Mesenchymal stem cell (in vitro differentiated cells and primary cell): ENCODE data around the gene RBM20.
A peak's percentile ranks its signal among the peaks of the same experiment; 100 is the strongest.
"Not testable (repeated sequence)": the region's sequence is repeated elsewhere in the genome, so short reads cannot be mapped to it uniquely, and the experiment has no call there.

Experiments used
- DNase-seq: peaks from one replicate; pipeline ENCODE4 v3.0.0-alpha.2; 2013
- H2AFZ ChIP-seq: one replicate; pipeline ENCODE4 v1.6.1; 2013; ENCODE audit warnings: low read depth, mild to moderate bottlenecking, control low read depth, inconsistent platforms, low read length, moderate library complexity
- H2AK5ac ChIP-seq: 2 replicates; pipeline ENCODE4 v1.6.1; 2013; ENCODE audit warnings: low read length, moderate library complexity, mild to moderate bottlenecking, inconsistent platforms; ENCODE audit not compliant: severe bottlenecking
- H2BK120ac ChIP-seq: one replicate; pipeline ENCODE4 v1.6.1; 2013; ENCODE audit warnings: low read depth, mild to moderate bottlenecking, inconsistent platforms, low read length, moderate library complexity
- H2BK12ac ChIP-seq, 2 experiments: one replicate each; pipeline ENCODE4 v1.6.1; 2013; ENCODE audit warnings: inconsistent platforms in 2 of 2, low read length in 2 of 2, mild to moderate bottlenecking in 2 of 2, moderate library complexity in 2 of 2, control low read depth in 1 of 2
- H2BK15ac ChIP-seq: one replicate; pipeline ENCODE4 v1.6.1; 2013; ENCODE audit warnings: mild to moderate bottlenecking, low read depth, inconsistent platforms; ENCODE audit not compliant: poor library complexity, severe bottlenecking
- H2BK5ac ChIP-seq: 2 replicates; pipeline ENCODE4 v1.6.1; 2013; ENCODE audit warnings: low read depth, mild to moderate bottlenecking, low read length, control low read depth, inconsistent platforms; ENCODE audit not compliant: poor library complexity, severe bottlenecking
- H3K14ac ChIP-seq, 2 experiments: one replicate each; pipeline ENCODE4 v1.6.1; 2013; ENCODE audit warnings: inconsistent platforms in 2 of 2, low read length in 2 of 2, control low read depth in 1 of 2, mild to moderate bottlenecking in 1 of 2, moderate library complexity in 1 of 2
- H3K18ac ChIP-seq, 2 experiments: one replicate each; pipeline ENCODE4 v1.6.1; 2013; ENCODE audit warnings: inconsistent platforms in 2 of 2, low read length in 2 of 2, control low read depth in 1 of 2, low read depth in 1 of 2, mild to moderate bottlenecking in 1 of 2
- H3K23ac ChIP-seq, 2 experiments: one replicate each; pipeline ENCODE4 v1.6.1; 2013; ENCODE audit warnings: inconsistent platforms in 2 of 2, low read length in 2 of 2, mild to moderate bottlenecking in 2 of 2, moderate library complexity in 2 of 2, control low read depth in 1 of 2
- H3K27ac ChIP-seq: 2 replicates; pipeline ENCODE4 v1.5.1; 2013; ENCODE audit warnings: mild to moderate bottlenecking, moderate library complexity, low read length, control low read depth, inconsistent platforms; ENCODE audit not compliant: poor library complexity, severe bottlenecking
- H3K27me3 ChIP-seq, 2 experiments: 2 replicates each; pipeline versions ENCODE4 v1.6.1 to v1.7.0; 2013; ENCODE audit warnings: low read length in 2 of 2, mild to moderate bottlenecking in 2 of 2, moderate library complexity in 2 of 2, control low read depth in 1 of 2, inconsistent platforms in 1 of 2; ENCODE audit not compliant: control insufficient read depth in 1 of 2, insufficient read depth in 1 of 2
- H3K36me3 ChIP-seq, 2 experiments: 2 replicates each; pipeline versions ENCODE4 v1.6.1 to v1.7.0; 2013; ENCODE audit warnings: low read length in 2 of 2, control low read depth in 1 of 2, inconsistent platforms in 1 of 2, low read depth in 1 of 2, mild to moderate bottlenecking in 1 of 2; ENCODE audit not compliant: insufficient read depth in 2 of 2, control insufficient read depth in 1 of 2
- H3K4ac ChIP-seq, 2 experiments: one replicate each; pipeline ENCODE4 v1.6.1; 2013; ENCODE audit warnings: inconsistent platforms in 2 of 2, low read length in 2 of 2, mild to moderate bottlenecking in 2 of 2, moderate library complexity in 2 of 2, control low read depth in 1 of 2, low read depth in 1 of 2
- H3K4me1 ChIP-seq: 2 replicates; pipeline ENCODE4 v1.6.1; 2013; ENCODE audit warnings: low read depth, low read length, control low read depth; ENCODE audit not compliant: control insufficient read depth, insufficient read depth
- H3K4me2 ChIP-seq: 2 replicates; pipeline ENCODE4 v1.6.1; 2013; ENCODE audit warnings: low read length, mild to moderate bottlenecking, inconsistent platforms; ENCODE audit not compliant: poor library complexity, severe bottlenecking
- H3K4me3 ChIP-seq, 2 experiments: 2 replicates each; pipeline versions ENCODE4 v1.5.1 to v1.7.0; 2013; ENCODE audit warnings: low read length in 2 of 2, mild to moderate bottlenecking in 2 of 2, control low read depth in 1 of 2, low read depth in 1 of 2; ENCODE audit not compliant: insufficient read depth in 1 of 2
- H3K79me1 ChIP-seq: replicated peaks from 2 replicates; pipeline ENCODE4 v1.6.1; 2013; ENCODE audit warnings: mild to moderate bottlenecking, control low read depth, low read length, inconsistent platforms; ENCODE audit not compliant: poor library complexity, severe bottlenecking
- H3K9ac ChIP-seq: 2 replicates; pipeline ENCODE4 v1.7.0; 2013; ENCODE audit warnings: mild to moderate bottlenecking, low read length, moderate library complexity
- H3K9me3 ChIP-seq: 2 replicates; pipeline ENCODE4 v1.7.0; 2013; ENCODE audit warnings: mild to moderate bottlenecking, low read length; ENCODE audit not compliant: control insufficient read depth
- H4K8ac ChIP-seq: one replicate; pipeline ENCODE4 v1.6.1; 2013; ENCODE audit warnings: inconsistent platforms, mild to moderate bottlenecking, low read length, moderate library complexity
- H4K91ac ChIP-seq: one replicate; pipeline ENCODE4 v1.6.1; 2013; ENCODE audit warnings: mild to moderate bottlenecking, low read length, inconsistent platforms
- WGBS: methylation state at CpG from one replicate; pipeline ENCODE4 v1.1.7; 2013; ENCODE audit warnings: mixed read lengths; 5-methylcytosine and 5-hydroxymethylcytosine counted together

The RBM20 gene

GRCh38 chr10:110637558-110638053 lies 6.5 kb upstream of the RBM20 start:
- Histone ChIP-seq H3K9ac (no peak overlapping the region), H3K27me3 (peaks cover 6 to 34% of the 10 kb centered on the region in 2 experiments), H3K36me3 (no peaks in the 10 kb centered on the region), H2AFZ (peak overlapping the region; percentile 29), H3K23ac (no peak overlapping the region), H2BK12ac (peak overlapping the region in 1 of 2 experiments; percentile 15), H2AK5ac (no peak overlapping the region), H3K27ac (peak overlapping the region; percentile 56), H3K4me3 (no peak overlapping the region), H3K79me1 (no peaks in the 10 kb centered on the region), H2BK5ac (no peak overlapping the region), H3K18ac (no peak overlapping the region), H3K9me3 (no peaks in the 10 kb centered on the region), H3K4me1 (peaks cover 9% of the 10 kb centered on the region), H2BK15ac (no peak overlapping the region), H4K91ac (no peak overlapping the region), H3K4me2 (no peak overlapping the region), H3K14ac (no peak overlapping the region), H4K8ac (no peak overlapping the region), H2BK120ac (no peak overlapping the region), H3K4ac (no peak overlapping the region)
- peak; percentile 28 for DNase-seq
- WGBS: 37% methylated on average over 9 of the region's 10 CpGs

- no peak overlapping the region for H3K4me2 ChIP-seq
- peak overlapping the region; percentile 56 for H3K27ac ChIP-seq
- H3K9me3 ChIP-seq: no peaks in the 10 kb centered on the region
- H3K4me3 ChIP-seq: no peak overlapping the region
- H2BK12ac ChIP-seq: no peak overlapping the region
- H3K14ac ChIP-seq: no peak overlapping the region
- no peak overlapping the region for H4K91ac ChIP-seq
- H2BK15ac ChIP-seq: no peak overlapping the region
- H3K27me3 ChIP-seq: peaks cover 13 to 41% of the 10 kb centered on the region in 2 experiments
- no peak overlapping the region for H2AFZ ChIP-seq
- WGBS: 97% methylated on average over 2 of the region's 3 CpGs
- no peaks in the 10 kb centered on the region for H3K79me1 ChIP-seq
- H3K4me1 ChIP-seq: peaks cover 14% of the 10 kb centered on the region
- no peaks in the 10 kb centered on the region for H3K36me3 ChIP-seq
- no peak overlapping the region for H4K8ac ChIP-seq
- H2BK5ac ChIP-seq: peak overlapping the region; percentile 36
- no peak for DNase-seq
- H3K18ac ChIP-seq: no peak overlapping the region
- H3K23ac ChIP-seq: no peak overlapping the region
- H3K4ac ChIP-seq: no peak overlapping the region
- no peak overlapping the region for H3K9ac ChIP-seq
- peak overlapping the region; percentile 88 for H2AK5ac ChIP-seq
- H2BK120ac ChIP-seq: no peak overlapping the region
Measured at GRCh38 chr10:110638319-110638718, 5.8 kb upstream of the RBM20 start.

GRCh38 chr10:110639046-110639445 lies 5.1 kb upstream of the RBM20 start:
- H4K8ac ChIP-seq, H2AK5ac ChIP-seq: not testable (repeated sequence)
- WGBS: 91% methylated on average over 4 of the region's 6 CpGs

GRCh38 chr10:110639858-110640257 lies 4.3 kb upstream of the RBM20 start:
- H2BK15ac ChIP-seq, H3K4ac ChIP-seq, H3K18ac ChIP-seq, H3K9ac ChIP-seq, DNase-seq, H3K4me2 ChIP-seq, H3K23ac ChIP-seq, H2BK5ac ChIP-seq, H3K79me1 ChIP-seq, H2BK120ac ChIP-seq, H3K36me3 ChIP-seq, H3K9me3 ChIP-seq, H2AFZ ChIP-seq, H3K27ac ChIP-seq, H3K4me3 ChIP-seq, H2BK12ac ChIP-seq, H3K14ac ChIP-seq, H2AK5ac ChIP-seq, H4K91ac ChIP-seq, H4K8ac ChIP-seq: not testable (repeated sequence)
- WGBS: 89% methylated on average over 3 of the region's 6 CpGs
- Histone ChIP-seq H3K27me3 (peaks cover 19 to 52% of the 10 kb centered on the region in 2 experiments), H3K4me1 (peaks cover 21% of the 10 kb centered on the region)

More at GRCh38 chr10:110639046-110639445, 5.1 kb upstream of the RBM20 start:
- H3K36me3 ChIP-seq, H2BK12ac ChIP-seq, H3K4ac ChIP-seq, H2BK15ac ChIP-seq, H3K79me1 ChIP-seq, H3K9ac ChIP-seq, H2BK120ac ChIP-seq, H3K14ac ChIP-seq, H3K23ac ChIP-seq, DNase-seq, H2AFZ ChIP-seq, H3K4me3 ChIP-seq, H2BK5ac ChIP-seq, H3K4me2 ChIP-seq, H3K27ac ChIP-seq, H3K18ac ChIP-seq, H4K91ac ChIP-seq, H3K9me3 ChIP-seq: not testable (repeated sequence)
- peaks cover 16 to 48% of the 10 kb centered on the region in 2 experiments for H3K27me3 ChIP-seq
- peaks cover 17% of the 10 kb centered on the region for H3K4me1 ChIP-seq
